NB4 (cell line): ENCODE data around the gene STN1.

ENCODE experiments used
- POLR2A ChIP-seq: IDR thresholded peaks from 2 replicates; pipeline ENCODE4 v1.6.1; 2011; ENCODE audit warnings: mild to moderate bottlenecking; ENCODE audit not compliant: insufficient read length; ENCODE audit errors: extremely low read depth
- TF ChIP-seq, protein P1 (sequence below): IDR thresholded peaks from one replicate; pipeline ENCODE4 v1.5.1; 2012; ENCODE audit warnings: low read depth, low read length

- no peak for TF ChIP-seq POLR2A
- TF ChIP-seq, protein P1, sequence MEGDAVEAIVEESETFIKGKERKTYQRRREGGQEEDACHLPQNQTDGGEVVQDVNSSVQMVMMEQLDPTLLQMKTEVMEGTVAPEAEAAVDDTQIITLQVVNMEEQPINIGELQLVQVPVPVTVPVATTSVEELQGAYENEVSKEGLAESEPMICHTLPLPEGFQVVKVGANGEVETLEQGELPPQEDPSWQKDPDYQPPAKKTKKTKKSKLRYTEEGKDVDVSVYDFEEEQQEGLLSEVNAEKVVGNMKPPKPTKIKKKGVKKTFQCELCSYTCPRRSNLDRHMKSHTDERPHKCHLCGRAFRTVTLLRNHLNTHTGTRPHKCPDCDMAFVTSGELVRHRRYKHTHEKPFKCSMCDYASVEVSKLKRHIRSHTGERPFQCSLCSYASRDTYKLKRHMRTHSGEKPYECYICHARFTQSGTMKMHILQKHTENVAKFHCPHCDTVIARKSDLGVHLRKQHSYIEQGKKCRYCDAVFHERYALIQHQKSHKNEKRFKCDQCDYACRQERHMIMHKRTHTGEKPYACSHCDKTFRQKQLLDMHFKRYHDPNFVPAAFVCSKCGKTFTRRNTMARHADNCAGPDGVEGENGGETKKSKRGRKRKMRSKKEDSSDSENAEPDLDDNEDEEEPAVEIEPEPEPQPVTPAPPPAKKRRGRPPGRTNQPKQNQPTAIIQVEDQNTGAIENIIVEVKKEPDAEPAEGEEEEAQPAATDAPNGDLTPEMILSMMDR, result no peak
Observed at GRCh38 chr10:103877861-103878260, 40.1 kb downstream of the STN1 start.
